BE2C (cell line): ENCODE results near the gene GALNT3.
A peak's percentile ranks its signal among the peaks of the same experiment; 100 is the strongest.

Source experiments
- DNase-seq: peaks from one replicate; pipeline ENCODE4 v3.0.0-alpha.2; 2020
- H3K27me3 ChIP-seq: fragments of 250-450 bp; sonication (Bioruptor Pico); 2 replicates; pipeline ENCODE4 v1.5.1; 2020; ENCODE audit warnings: mild to moderate bottlenecking
- H3K36me3 ChIP-seq: fragments of 250-450 bp; sonication (Bioruptor Pico); 2 replicates; pipeline ENCODE4 v1.5.1; 2020; ENCODE audit warnings: mild to moderate bottlenecking
- H3K4me1 ChIP-seq: fragments of 250-450 bp; sonication (Bioruptor Pico); 2 replicates; pipeline ENCODE4 v1.5.1; 2020
- H3K4me3 ChIP-seq: 2 replicates; pipeline ENCODE4 v1.5.1; 2011; ENCODE audit warnings: low read depth, low read length
- H3K9me3 ChIP-seq: fragments of 250-450 bp; sonication (Bioruptor Pico); 2 replicates; pipeline ENCODE4 v1.5.1; 2020
- TF ChIP-seq, protein P1 (sequence below): IDR thresholded peaks from 2 replicates; pipeline ENCODE4 v1.5.1; 2012; ENCODE audit warnings: mild to moderate bottlenecking, low read depth, low read length

GALNT3 gene

GRCh38 chr2:165778653-165779451, 15.2 kb downstream of the GALNT3 start:
- DNase-seq, result peak; percentile 5
- Histone ChIP-seq H3K4me3 (no peak overlapping the region), H3K9me3 (no peaks in the 10 kb centered on the region)

DNA sequence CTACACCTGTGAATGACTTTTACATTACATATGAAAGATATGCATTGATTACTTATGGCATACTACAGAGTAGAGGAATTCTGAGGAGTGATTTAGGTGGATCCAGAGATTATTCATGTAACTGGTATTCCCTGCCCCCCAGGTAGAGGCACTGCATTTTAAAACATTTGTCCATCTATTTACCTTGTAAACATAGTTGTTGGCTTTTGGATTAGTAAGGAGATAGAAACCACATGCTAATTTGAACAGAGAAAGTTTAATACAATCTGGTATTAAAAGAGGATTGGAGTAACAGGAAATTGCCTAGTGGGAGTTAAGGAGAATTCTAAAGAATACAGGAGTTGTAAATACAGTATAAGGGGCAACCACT, 15.9 kb downstream of the GALNT3 start:
- Histone ChIP-seq H3K27me3 (no peaks in the 10 kb centered on the region), H3K9me3 (no peaks in the 10 kb centered on the region), H3K36me3 (no peaks in the 10 kb centered on the region), H3K4me1 (no peaks in the 10 kb centered on the region), H3K4me3 (no peak overlapping the region)
- TF ChIP-seq, protein P1, sequence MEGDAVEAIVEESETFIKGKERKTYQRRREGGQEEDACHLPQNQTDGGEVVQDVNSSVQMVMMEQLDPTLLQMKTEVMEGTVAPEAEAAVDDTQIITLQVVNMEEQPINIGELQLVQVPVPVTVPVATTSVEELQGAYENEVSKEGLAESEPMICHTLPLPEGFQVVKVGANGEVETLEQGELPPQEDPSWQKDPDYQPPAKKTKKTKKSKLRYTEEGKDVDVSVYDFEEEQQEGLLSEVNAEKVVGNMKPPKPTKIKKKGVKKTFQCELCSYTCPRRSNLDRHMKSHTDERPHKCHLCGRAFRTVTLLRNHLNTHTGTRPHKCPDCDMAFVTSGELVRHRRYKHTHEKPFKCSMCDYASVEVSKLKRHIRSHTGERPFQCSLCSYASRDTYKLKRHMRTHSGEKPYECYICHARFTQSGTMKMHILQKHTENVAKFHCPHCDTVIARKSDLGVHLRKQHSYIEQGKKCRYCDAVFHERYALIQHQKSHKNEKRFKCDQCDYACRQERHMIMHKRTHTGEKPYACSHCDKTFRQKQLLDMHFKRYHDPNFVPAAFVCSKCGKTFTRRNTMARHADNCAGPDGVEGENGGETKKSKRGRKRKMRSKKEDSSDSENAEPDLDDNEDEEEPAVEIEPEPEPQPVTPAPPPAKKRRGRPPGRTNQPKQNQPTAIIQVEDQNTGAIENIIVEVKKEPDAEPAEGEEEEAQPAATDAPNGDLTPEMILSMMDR, result no peak
- DNase-seq, result no peak

More at GRCh38 chr2:165778653-165779451, 15.2 kb downstream of the GALNT3 start:
- TF ChIP-seq, protein P1, result peak; percentile 53
- no peaks in the 10 kb centered on the region for H3K4me1 ChIP-seq
- H3K27me3 ChIP-seq, result no peaks in the 10 kb centered on the region
- H3K36me3 ChIP-seq, result no peaks in the 10 kb centered on the region

- no peak for DNase-seq
- Histone ChIP-seq H3K4me3 (no peak overlapping the region), H3K27me3 (no peaks in the 10 kb centered on the region), H3K9me3 (no peaks in the 10 kb centered on the region), H3K4me1 (no peaks in the 10 kb centered on the region), H3K36me3 (no peaks in the 10 kb centered on the region)
- TF ChIP-seq, protein P1, result no peak
Observed at GRCh38 chr2:165777522-165778186, 16.4 kb downstream of the GALNT3 start.

GRCh38 chr2:165776796-165777195, 17.3 kb downstream of the GALNT3 start:
- Histone ChIP-seq H3K4me1 (no peaks in the 10 kb centered on the region), H3K4me3 (no peak overlapping the region), H3K36me3 (no peaks in the 10 kb centered on the region), H3K27me3 (no peaks in the 10 kb centered on the region), H3K9me3 (no peaks in the 10 kb centered on the region)
- no peak for DNase-seq
- TF ChIP-seq, protein P1, result no peak

DNA sequence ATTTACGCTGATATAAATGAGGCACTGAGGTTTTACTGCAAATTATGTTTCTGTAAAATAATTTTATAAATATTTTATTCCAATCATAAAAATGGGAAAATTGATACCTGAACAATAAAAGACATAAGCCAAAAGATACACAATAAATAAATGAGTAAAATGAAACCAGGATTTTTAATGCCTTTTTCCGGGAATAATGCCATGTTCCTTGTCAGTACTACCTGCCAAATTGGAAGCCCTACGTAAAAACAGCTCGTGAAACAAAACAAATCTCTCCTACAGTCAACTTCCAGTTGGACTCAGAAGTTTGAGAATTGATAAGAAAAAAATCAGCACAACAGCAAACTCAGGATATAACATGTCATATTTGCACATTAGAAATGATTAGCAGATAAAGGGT, 18.0 kb downstream of the GALNT3 start:
- no peak overlapping the region for H3K4me3 ChIP-seq
- H3K4me1 ChIP-seq, result no peaks in the 10 kb centered on the region
- TF ChIP-seq, protein P1, result no peak
- no peaks in the 10 kb centered on the region for H3K9me3 ChIP-seq
- no peak for DNase-seq
- H3K27me3 ChIP-seq, result no peaks in the 10 kb centered on the region
- H3K36me3 ChIP-seq, result no peaks in the 10 kb centered on the region

GRCh38 chr2:165773684-165774083, 20.4 kb downstream of the GALNT3 start:
- Histone ChIP-seq H3K9me3 (no peaks in the 10 kb centered on the region), H3K4me1 (no peaks in the 10 kb centered on the region), H3K36me3 (no peaks in the 10 kb centered on the region), H3K4me3 (no peak overlapping the region), H3K27me3 (no peaks in the 10 kb centered on the region)
- TF ChIP-seq, protein P1, result no peak
- DNase-seq, result no peak
